Epithelial cell of proximal tubule (primary cell): ENCODE measurements around the gene PDE4A. TPM values are rescaled to one million over a fixed set of nuclear protein-coding genes. Genes with fewer than 3 reads are reported as not detected.
"Not testable (repeated sequence)": the region's sequence is repeated elsewhere in the genome, so short reads cannot be mapped to it uniquely, and the experiment has no call there.

Source experiments
- DNase-seq: peaks from one replicate; pipeline ENCODE4 v3.0.0-alpha.2; 2011; ENCODE audit warnings: low read depth
- H3K4me3 ChIP-seq: 2 replicates; pipeline ENCODE4 v1.5.1; 2011; ENCODE audit warnings: low read depth, mild to moderate bottlenecking, low read length
- total RNA-seq: library from RNA; depleted of rRNA; stranded (reverse); fragments of >200 nt; gene quantifications from 2 replicates; pipeline ENCODE4 v1.2.3, GENCODE V29; 2015
- TF ChIP-seq, protein P1 (sequence below): conservative IDR thresholded peaks from 2 replicates; pipeline ENCODE4 v1.5.1; 2012; ENCODE audit warnings: low read depth, mild to moderate bottlenecking, low read length

The PDE4A gene
- total RNA-seq, 1 donor from 2014 or later: 0.40 TPM

DNA sequence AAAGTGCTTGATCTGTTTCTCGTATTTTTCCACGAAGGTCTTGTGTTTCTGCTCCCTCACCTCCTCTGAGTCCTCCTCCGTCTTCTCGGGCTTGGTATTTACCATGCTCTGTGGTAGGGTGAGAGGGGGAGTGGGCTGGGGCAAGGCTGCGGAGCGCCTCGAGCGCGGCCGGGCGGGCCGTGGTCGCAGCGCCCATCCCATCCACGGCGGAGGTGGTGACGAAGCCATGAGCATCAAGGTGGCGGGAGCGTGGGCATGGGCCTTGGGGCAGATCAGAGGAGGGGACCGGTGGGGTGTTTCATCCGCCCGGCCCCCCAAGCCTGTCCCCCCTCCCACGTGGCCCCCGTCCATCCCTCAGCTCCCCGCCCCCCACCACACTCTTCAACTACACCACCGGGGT, 24.9 kb upstream of the PDE4A start:
- no peak for DNase-seq
- TF ChIP-seq, protein P1, sequence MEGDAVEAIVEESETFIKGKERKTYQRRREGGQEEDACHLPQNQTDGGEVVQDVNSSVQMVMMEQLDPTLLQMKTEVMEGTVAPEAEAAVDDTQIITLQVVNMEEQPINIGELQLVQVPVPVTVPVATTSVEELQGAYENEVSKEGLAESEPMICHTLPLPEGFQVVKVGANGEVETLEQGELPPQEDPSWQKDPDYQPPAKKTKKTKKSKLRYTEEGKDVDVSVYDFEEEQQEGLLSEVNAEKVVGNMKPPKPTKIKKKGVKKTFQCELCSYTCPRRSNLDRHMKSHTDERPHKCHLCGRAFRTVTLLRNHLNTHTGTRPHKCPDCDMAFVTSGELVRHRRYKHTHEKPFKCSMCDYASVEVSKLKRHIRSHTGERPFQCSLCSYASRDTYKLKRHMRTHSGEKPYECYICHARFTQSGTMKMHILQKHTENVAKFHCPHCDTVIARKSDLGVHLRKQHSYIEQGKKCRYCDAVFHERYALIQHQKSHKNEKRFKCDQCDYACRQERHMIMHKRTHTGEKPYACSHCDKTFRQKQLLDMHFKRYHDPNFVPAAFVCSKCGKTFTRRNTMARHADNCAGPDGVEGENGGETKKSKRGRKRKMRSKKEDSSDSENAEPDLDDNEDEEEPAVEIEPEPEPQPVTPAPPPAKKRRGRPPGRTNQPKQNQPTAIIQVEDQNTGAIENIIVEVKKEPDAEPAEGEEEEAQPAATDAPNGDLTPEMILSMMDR: no peak
- H3K4me3 ChIP-seq: no peak overlapping the region

DNA sequence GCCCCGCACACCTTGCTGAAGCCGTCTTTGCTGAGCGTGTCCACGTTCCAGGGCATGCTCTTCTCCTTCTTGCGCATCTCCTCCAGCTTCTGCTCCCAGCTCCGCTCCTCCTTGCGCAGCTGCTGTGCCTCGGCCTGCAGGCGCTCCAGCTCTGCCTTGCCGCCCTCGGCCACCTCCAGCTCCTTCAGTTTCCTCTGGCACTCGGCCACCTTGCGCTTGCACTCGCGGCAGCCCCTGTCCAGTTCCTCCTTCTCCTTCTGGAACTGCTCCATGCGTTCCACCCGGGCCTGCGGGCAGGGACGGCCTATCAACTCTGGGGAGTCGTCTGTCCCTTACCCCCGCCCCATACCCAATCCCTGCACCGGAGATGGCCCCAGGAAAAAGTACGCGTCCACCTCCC, 24.4 kb upstream of the PDE4A start:
- no peak for DNase-seq
- TF ChIP-seq, protein P1: no peak
- H3K4me3 ChIP-seq: no peak overlapping the region

DNA sequence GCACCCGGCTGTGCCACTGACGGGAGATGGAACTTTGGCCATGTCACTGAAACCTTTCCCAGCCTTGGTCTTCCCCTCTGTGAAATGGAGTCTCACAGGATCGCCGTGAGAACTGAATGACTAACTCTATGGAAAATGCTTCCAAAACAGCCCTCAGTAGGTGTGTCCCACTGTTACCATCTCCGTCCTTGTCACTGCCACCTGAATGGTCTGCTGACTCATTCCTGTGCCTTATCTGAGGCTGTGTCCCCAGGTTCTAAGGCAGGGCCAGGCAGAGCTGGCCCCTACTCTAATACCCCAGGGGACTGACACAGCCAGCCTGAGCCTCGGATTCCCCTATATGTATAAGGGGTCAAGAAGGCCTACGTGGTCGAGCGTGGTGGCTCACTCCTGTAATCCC, 21.5 kb upstream of the PDE4A start:
- no peak overlapping the region for H3K4me3 ChIP-seq
- no peak for DNase-seq
- TF ChIP-seq, protein P1: no peak

DNA sequence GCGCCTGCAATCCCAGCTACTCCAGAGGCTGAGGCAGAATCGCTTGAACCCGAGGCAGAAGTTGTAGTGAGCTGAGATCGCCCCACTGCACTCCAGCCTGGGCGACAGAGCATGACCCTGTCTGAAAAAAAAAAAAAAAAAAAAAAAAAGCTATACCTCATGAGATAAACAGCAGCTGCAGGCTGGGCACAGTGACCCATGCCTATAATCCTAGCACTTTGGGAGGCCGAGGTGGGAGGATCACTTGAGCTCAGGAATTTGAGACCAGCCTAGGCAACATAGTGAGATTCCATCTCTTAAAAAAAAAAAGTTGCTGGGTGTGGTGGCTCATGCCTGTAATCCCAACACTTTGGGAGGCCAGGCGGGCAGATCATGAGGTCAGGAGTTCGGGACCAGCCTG, 21.0 kb upstream of the PDE4A start:
- not testable (repeated sequence) for H3K4me3 ChIP-seq, DNase-seq

DNA sequence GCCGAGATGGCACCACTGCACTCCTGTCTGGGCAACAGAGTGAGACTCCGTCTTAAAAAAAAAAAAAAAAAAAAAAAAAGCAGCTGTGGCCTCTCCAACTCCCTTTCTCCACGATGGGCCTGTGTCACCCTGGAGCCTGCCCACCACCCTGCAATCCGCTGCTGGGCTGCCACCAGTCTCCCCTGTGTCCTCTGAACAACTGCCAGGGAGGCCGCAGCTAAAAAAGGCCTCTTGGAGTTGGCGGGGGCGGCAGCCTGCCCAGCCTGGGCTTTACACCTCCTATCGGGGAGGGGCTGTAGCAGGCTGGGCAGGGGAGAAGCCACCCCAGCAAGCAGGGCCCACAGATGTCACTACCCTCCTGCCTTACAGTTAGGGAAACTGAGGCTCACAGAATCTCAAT, 20.5 kb upstream of the PDE4A start:
- TF ChIP-seq, protein P1: no peak
- DNase-seq: no peak

DNA sequence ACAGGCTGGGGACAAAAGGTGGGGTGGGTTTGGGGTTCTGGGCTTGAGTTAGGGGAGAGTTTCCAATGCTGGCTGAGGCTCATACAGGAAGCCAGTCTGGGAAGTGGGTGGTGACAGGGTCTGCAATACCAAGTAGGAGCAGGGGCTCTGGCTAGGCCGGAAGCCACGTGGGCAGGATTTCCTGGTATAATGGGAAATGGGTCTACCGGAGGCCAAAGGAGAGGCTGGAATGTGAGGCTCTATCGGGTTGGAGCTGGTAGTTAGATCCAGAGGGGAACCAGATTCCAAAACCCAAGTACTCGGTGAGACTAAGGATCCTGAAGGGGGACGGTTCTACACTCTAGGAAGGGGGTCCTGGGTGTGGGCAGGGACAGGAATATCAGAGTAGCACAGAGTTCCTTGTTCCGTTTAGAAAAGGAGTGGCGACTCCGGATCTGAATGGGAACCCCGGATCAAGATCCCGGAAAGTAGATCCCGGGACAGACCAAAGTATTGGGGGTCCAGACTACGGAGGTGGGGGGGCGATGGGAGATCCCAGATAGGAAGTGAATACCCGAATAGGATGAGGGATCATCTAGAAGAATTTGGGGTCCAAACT, 17.8 kb upstream of the PDE4A start:
- DNase-seq: no peak
- H3K4me3 ChIP-seq: peak overlapping the region; percentile 100
- TF ChIP-seq, protein P1: no peak

More for the DNA sequence above, 20.5 kb upstream of the PDE4A start:
- H3K4me3 ChIP-seq: no peak overlapping the region

DNA sequence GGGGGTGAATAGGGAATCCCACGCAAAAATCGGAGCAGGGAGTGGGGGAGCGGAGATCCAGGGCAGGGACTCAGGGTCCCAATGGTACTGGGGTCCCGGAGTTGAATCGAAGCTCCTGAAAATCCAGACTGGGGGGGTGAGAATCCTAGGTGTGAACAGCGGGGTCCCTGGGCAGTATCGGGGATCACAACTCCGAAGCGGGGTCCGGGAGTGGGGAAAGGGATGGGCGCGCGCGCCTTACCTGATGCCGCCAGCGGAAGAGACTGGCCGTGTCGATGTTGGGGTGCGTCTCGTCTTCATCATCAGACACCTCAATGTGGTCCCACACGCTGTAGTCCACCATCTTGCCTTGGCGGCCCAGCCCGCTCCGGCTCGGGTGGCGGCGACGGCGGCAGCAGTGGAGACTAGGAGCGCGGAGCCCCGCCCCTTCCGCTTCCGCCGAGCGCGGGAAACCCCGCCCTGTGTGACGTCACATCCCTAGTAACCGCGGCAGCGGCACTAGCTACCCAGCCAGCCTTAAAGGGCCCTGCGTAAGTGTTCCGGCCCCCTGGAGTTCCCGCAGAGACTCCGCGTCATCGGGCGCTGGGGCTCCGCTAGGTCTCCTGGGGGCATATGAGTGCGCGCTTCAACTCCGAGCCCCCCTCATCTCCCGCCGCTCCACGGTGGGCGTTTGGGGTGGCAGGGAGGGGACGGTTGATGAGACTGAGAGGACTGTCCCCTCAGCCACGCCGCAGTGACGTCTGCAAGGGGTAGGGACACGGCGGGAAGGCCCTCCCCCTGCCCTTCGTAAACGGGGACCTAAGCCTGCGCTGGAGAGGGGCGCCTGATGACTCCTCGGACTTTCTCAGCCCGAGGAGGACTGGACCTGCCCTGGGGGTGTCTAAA, 17.0 kb upstream of the PDE4A start, which contains the start of gene CDC37:
CDC37 (minus strand) TSS at position 406 of the 885 bp plus-strand sequence; CDS start at position 343, 63 bp downstream.
- peak within 1 kb of the TSS; percentile 100 for H3K4me3 ChIP-seq
- peak; percentile 58 for DNase-seq
- TF ChIP-seq, protein P1: no peak
